ACHN (cell line): ENCODE measurements around the gene ANO3.

Experiments
- DNase-seq: peaks from one replicate; pipeline ENCODE4 v3.0.0-alpha.2; 2015
- in situ Hi-C: cut with HindIII; loops from 2 replicates; pipeline ENCODE4 v1.10.0; 2017; ENCODE audit warnings: low sequenced_read_pairs, low pct_ligation_motif_present, low pct_unique_long_range_greater_than_20kb

The ANO3 gene

DNA sequence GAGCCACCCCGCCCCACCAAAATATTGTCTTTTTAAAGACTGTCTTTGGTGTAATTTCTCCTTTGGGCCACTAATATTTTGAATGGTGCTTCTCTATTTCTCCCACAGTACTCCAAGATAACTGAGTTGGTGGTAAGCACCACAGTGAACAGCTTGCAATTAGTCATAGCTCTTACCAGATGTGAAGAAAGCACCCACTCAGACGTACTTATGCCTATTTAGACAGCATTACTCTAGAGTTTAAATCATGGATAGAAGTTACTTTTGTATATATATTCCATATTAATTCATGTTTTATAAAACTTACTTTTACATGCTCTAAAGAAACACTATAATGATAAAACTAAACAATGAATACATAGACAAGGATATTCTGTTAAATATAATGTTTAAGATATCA is 12.7 kb downstream of the ANO3 start:
- no peak for DNase-seq

DNA sequence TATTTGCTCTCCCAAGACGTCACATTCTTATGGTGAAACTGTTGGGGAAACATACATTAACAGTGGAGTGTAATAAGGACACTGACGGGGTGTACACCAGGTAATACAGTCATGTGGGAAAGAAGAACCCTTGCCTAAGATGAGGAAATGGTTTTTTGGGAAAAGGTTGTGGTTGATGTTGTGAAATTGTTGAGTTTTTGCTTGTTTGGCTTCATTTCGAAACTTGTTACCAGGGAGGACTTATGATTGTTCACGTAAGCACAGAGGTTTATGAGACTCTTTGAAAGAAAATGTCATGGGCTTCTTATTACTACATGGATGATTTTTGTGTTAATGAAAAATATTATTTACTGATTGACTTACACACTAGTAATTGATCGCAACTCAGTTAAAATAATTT is 16.8 kb downstream of the ANO3 start:
- in situ Hi-C loops = no loop called here
- no peak for DNase-seq

More for the DNA sequence above, 12.7 kb downstream of the ANO3 start:
- in situ Hi-C loops = no loop called here

DNA sequence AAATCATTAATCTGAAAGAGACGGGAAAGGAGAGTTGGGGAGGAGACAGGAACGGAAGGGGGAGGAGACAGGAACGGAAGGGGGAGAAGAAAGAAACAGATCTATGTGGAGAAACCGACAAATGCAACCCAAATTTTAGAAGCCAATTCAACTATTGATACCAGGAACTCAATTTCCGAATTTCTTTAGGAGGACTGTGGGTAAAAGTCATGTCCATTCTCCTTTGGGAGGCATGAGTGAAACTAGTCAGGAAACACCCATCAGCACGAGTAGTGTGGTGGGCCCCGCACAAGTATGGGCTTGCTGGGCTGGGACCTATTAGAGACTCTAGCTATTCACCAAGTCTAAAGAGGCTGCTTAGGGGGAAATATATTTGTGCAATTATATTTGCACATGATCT is 18.1 kb downstream of the ANO3 start:
- in situ Hi-C loops = no loop called here

DNA sequence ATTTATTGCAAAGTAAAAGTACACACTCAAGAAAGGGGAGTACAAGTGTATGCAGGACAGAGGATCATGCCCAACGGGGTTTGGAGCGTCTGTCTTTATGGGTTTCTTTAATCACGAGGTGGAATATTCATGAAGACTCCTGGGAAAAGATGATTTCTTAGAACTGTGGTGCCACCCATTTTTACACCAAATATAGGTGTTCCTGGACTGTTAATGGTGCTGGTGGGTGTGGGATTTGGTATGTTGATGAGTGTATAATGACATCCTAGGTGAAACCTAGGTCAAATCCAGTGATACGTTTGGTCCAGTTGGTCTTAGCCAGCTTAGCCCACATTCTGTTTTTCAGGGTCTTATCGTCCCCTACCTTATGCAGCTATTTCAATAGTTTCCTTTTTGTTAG is 21.1 kb downstream of the ANO3 start:
- DNase-seq = no peak
- in situ Hi-C loops = no loop called here

More for the DNA sequence above, 18.1 kb downstream of the ANO3 start:
- DNase-seq = no peak

DNA sequence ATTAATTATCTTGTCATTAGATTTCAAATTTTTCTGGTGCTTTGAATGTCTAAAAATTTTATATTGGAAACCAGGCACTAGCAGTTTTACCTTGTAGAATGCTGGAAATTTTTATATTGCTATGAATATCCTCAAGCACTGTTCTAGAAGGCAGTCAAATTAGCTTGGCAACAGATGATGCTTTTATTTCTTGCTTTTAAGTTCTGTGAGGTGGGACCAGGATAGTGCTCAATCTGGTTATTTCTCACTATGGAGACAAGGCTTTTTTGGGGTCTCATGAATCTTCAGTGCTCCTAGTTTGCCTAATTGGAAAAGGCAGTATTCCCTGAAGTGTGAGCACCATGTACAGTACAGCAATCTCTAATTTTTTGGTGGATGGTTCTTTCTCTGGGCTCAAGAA is 27.1 kb downstream of the ANO3 start:
- in situ Hi-C loops = no loop called here
- no peak for DNase-seq

DNA sequence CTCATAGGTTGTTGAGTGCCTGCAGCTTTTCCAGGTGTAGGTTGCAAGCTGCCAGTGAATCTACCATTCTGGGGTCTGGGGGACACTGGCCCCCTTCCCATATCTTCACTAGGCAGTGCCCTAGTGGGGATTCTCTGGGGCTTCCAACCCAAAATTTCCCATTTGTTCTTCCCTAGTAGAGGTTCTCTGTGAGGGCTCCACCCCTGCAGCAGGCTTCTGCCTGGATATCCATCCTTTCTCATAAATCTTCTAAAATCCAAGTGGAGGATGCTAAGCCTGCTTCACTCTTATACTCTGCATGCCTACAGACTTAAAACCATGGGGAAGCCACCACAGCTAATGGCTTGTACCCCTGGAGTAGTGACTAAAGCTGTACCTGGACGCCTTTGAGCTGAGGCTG is 33.4 kb downstream of the ANO3 start:
- DNase-seq = no peak
- in situ Hi-C loops = no loop called here

DNA sequence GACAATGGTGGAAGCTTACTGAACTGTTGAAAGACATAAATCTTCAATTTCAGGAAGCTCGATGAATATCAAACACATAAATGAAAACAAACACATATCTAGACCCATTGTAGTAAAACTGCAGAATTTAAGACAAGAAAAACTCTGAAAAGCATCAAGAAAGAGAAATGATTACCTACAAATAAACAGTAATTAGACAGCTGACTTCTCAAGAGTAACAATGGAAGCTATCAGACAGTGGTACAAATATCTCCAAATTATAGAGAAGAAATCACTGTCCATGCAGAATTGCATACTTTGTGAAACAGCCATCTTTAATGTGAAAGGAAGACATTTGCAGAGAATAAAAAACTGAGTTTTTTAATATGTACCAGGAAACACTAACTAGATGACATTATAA is 45.7 kb downstream of the ANO3 start:
- in situ Hi-C loops = no loop called here
- no peak for DNase-seq

DNA sequence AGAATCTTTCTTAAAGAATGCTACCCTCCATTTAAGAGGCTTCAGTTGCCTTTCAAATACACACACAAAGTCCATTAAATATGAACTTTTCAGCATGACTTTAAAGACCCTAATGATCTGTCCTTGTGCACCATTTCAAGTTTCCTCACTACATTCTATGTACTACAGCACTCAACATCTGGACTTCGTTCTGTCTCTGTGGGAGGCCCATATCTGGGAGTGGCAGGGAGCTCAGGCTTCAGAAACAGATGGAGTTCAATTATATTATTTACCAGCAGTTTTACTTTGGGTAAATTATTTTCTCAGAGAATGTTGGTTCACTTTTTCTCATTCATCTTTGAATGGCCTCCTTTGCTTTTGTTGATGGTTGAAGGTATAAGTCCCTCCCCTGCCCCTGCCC is 67.4 kb downstream of the ANO3 start:
- in situ Hi-C loops = no loop called here
- DNase-seq = no peak

DNA sequence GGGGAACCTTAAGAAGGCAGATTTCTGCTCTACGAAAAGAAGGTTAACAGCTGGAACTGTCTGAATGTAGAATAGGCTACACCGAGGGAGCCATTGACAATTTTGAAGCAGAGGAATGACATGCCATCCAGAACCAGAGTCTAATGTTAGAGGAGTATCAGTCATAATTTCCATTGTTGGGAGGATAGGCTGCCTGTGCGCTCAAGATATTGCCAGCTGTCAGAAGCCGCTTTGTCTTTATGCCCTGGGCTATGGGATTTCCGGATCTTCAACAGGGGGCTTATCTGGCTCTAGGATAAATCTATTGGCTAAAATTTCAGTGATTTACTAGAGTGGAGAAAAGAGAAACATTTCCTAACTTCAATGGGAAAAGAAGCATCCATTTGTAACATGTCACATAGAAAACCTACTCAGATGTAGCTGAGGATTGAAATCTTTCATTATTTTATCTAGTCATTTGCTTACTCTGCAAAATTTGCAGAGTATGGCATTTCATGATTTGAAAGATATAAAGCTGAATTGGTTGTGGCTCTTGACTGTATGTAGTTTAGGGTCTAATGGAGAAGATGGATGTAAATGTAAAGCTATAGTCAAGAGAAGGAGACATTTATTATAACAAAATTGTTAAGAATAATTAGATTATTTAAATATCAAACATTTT is 78.9 kb downstream of the ANO3 start:
- no peak for DNase-seq
- in situ Hi-C loops = no loop called here

DNA sequence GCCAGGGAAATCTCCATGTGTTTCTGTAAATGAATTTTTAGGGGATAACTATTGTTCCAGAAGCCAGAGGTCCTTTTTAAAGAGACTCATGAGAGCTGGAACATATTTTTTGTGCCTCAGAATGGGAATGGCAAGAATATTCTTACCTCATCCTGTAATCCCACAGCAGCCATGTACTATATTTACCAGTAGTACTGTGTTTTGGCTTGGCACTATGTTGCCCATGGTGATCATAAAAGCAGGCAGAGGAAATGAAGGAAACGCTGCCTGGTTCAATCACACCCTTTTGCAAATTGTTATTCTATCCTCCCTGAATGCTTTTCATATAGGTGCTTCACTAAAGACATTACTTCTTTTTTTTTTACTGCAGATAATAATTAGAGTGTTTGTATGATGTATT is 81.0 kb downstream of the ANO3 start:
- in situ Hi-C loops = no loop called here
- DNase-seq = no peak

DNA sequence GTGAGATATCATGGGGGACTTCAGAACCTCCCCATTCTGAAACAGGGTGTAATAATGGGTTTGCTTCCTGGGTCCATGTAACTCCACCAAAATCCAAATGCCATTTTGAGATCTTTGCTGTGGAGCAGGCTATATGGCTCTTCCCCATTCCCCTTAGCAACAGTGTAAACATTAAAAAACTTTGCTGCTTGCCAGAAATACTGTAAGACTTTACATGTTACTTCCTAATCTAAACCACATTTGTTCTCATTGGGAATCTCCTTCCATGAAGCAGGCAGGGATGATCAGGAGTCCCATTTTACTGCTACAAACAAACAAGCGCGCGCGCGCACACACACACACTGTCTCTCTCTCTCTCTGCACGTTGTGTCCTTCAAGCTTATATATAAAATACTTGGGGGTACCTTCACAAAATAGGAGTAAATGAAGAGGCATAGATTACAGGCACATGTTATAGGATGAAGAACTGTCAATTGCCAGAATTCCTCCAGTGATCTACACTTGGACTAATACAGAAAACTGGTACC is 86.5 kb downstream of the ANO3 start:
- DNase-seq = no peak
- in situ Hi-C loops = no loop called here

DNA sequence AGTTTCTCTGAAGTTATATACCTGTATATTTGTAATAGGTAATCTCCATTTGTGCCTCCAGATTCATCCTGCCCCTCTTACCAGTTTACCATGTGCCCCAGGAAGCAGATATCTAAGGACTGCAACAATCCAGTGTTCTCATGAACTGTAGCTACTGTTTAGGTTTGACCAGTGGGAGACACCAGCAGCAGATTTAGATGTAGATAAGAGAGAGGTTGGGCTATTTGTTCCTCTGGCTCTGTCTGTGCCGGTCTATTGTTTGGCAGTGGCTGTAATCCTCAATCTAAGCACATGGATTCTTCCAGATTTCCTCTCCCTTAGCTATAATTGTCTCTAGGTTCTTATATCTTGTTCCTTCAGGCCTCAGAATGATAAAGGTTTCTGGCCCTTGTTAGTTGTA is 88.4 kb downstream of the ANO3 start:
- DNase-seq = no peak
- in situ Hi-C loops = no loop called here

DNA sequence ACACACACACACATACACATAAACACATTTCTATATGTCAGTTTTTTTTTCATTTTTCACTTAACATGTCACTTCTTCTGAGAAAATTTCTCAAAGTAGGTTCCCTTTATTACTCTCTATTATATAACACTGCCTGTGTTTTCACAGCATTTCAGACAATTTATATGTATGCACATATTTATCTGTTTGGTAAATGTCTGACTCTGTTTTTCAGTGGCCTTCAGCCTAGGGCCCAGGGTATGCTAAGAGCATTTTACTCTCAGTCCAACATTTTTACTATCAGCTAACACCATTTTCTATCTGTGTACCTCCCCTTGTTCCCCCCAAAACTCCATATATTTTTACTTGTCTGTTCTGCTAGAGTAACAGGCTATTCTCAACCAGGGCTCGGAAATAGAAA is 92.3 kb downstream of the ANO3 start:
- no peak for DNase-seq
- in situ Hi-C loops = no loop called here

DNA sequence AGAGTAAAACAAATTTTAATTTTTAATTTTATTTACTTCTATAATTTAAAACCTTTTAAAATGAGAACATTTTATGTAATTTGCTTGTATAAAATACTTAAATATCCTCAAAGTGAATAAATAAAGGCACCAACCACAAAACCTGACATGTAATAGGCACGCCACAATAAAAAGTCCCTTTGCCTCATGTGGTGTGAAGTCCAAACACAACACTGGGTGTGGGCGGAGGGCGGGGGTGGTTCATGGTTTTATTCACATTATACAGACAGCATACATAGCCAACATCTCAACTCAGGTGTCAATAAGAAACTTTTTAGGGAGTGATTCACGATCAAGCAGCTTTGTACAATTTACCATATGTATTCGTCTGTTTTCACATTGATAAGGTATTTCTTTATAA is 107.9 kb downstream of the ANO3 start:
- in situ Hi-C loops = no loop called here
- DNase-seq = no peak

DNA sequence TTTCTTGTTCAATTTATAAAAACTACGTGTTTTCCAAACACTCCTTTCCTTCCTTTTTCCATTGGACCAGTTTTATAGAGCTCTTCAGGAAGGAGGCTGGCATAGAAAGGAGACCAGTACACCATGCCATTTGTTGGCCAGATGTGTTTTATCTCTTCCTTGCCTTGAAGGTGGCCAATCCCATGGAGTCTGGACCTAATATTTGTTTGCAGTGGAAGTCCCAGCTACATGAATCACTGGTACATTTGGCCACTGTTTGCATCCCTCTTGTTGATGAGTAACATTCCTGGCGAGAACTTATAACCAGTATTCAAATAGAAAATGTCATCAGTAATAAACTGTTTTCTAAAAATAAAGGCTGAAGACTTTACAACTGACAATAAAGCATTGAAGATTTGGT is 110.2 kb downstream of the ANO3 start:
- in situ Hi-C loops = no loop called here
- no peak for DNase-seq

DNA sequence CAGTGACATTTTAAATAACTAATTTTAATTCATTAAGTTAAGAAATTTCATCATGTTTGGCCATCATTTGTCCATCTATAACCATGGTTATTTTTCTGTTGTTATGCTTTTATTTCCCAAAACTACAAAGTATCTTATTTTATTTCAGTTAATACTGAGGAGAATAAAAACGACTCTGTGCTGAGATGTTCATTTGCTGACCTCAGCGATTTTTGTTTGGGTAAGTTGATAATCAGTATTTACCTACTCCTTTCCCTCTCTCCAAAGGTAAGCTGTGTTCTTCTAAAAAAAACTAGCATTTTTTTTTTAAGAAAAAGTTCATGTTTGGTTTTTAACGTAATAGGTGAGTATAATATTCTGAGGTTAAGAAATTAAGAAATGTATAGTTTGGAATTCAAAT is 111.7 kb downstream of the ANO3 start:
- in situ Hi-C loops = no loop called here
- no peak for DNase-seq

DNA sequence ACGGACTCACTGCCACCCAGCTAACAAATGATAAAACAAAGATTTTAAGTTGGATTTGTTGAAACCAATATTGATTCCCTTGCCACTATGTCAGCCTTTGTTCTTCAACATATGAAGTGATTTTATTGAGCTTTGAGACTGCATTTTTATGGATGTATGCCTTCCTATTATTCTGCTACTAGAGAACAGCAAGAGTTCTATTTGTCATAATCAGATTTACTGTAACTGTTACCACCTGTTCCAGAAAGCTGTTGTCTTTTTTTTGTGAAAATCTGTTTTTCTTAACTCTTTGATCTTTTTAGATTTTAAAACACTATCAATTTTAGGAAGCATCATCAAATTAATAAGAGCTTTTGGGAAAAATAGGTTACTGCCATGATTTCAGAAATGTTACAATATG is 125.7 kb downstream of the ANO3 start:
- in situ Hi-C loops = no loop called here

DNA sequence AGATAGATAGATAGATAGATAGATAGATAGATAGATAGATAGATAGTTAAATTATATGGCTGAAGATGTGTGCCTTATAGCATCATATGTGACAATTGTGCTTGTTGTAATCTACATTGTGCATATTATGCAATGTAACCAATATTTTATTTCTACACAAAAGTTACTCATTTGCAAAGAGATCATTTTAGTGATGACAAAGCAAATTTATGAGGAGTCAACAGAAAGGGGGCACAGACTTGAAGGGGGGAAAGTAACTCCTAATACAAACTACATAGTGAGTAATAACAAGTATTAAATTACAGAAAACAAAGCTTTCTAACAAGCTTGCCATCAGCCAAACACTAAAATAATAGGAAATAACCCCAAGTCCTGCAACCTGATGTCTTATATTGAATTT is 133.3 kb downstream of the ANO3 start:
- in situ Hi-C loops = no loop called here

More for the DNA sequence above, 125.7 kb downstream of the ANO3 start:
- DNase-seq = no peak

DNA sequence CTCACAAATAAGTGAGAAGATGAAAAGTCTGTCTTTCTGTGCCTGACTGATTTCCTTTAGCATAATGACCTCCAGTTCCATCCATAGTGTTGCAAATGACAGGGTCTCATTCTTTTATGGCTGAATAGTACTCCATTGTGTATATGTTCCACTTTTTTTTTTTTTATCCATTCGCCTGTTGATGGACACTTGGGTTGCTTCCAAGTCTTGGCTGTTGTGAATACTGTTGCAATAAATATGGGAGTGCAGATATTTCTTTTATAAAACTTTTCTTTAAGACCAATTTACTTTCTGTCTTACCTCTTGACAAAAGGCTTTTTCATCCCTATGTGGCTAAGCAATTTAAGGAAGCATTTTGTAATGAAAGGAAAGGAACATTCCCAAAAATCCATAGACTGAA is 135.6 kb downstream of the ANO3 start:
- DNase-seq = no peak
- in situ Hi-C loops = no loop called here

More for the DNA sequence above, 133.3 kb downstream of the ANO3 start:
- no peak for DNase-seq

DNA sequence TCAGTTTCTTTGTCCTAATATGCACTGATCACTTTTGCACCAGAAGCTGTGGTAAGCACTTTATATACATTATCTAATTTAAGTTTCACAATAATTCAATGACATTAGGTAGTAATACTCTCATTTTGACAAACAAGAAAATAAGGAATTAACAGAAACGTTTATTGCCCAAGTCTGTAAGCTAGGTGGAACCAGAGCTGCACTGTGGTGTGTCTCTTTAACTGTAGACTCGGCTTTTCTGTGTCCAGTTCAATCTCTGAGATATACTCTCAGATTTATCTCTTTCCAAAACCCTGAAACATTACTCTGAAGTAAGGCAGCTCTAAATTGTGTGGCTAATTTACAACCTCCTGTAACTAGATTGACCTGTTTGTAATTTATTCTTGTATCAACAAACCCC is 139.1 kb downstream of the ANO3 start:
- in situ Hi-C loops = no loop called here
- DNase-seq = no peak
